Panc1 (cell line): ENCODE data around the gene EPB41L4B.

Source experiments
- CTCF ChIP-seq: fragments of 450-650 bp; IDR thresholded peaks from 2 replicates; pipeline ENCODE4 v1.5.1; 2017; ENCODE audit warnings: mild to moderate bottlenecking
- SIN3A ChIP-seq: IDR thresholded peaks from 2 replicates; pipeline ENCODE4 v1.6.1; 2012; ENCODE audit warnings: low read depth, mild to moderate bottlenecking, low read length, moderate library complexity, borderline replicate concordance; ENCODE audit not compliant: insufficient read depth

DNA sequence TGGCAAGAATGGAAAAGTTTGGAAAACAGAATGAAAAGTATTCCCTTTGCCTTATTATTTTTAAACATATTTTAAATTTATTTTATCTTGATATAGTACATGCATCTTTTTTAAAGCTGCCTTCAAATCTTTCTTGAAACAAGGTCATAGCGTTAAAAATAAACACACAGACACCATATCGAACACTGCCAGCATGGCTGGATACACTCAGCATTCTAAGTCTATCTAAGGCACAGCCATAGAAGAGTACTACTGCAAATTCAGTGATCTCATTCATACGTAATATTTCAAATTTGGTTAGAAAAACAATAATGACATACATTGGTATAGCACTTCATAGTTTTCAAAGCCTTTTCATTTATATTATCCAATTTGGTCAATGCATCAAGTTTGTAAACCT, 57.5 kb downstream of the EPB41L4B start:
- TF ChIP-seq CTCF (no peak), SIN3A (no peak)
